ENCODE measurements around the gene USP1. TPM values are rescaled to one million over a fixed set of nuclear protein-coding genes. Genes with fewer than 3 reads are reported as not detected.

Gene USP1, protein sequence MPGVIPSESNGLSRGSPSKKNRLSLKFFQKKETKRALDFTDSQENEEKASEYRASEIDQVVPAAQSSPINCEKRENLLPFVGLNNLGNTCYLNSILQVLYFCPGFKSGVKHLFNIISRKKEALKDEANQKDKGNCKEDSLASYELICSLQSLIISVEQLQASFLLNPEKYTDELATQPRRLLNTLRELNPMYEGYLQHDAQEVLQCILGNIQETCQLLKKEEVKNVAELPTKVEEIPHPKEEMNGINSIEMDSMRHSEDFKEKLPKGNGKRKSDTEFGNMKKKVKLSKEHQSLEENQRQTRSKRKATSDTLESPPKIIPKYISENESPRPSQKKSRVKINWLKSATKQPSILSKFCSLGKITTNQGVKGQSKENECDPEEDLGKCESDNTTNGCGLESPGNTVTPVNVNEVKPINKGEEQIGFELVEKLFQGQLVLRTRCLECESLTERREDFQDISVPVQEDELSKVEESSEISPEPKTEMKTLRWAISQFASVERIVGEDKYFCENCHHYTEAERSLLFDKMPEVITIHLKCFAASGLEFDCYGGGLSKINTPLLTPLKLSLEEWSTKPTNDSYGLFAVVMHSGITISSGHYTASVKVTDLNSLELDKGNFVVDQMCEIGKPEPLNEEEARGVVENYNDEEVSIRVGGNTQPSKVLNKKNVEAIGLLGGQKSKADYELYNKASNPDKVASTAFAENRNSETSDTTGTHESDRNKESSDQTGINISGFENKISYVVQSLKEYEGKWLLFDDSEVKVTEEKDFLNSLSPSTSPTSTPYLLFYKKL
- 12.6 and 16.0 TPM in 2 replicates for total RNA-seq

DNA sequence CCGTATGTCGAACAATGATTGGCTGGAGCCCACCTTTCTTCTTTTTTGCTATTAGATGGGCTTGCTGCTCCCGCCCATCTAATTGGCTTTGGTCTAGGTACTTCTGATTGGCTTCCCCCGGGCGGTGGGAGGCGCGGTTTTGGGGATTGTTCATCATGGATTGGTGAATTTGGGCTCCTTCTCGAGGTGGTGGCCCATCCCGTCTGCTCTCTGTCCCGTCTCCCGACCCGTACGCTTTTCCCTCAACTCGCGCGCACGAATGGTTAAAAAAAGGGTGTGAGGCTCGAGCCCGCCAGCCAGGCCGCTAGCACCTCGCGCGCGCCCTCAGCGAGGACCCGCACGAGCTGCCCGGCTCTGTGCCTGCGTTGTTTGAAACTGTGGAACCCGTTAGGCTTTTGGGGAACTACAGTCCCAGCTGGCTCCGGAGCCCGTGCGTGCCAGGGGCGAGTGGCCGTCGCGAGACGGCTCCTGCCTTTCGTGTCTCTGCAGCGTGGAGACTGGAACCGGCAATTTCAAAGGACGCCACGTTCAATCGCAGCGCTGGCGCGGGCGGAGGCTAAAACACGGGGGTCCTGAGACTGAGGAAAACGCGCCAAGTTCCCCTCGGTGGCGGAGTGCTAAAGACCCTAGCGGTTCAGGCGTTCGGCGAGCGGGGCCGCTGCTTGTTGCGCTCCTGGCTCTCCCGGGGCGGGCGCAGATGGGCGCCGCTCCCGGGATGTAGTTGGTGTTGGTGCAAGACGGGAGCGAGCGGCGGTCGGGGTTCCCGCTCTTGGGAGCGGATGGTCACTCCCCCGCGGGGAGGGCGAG lies at the start of gene USP1:
Gene USP1, plus strand, starts transcription at position 584 of the 807 bp plus-strand sequence. CDS start 2,819 bp downstream, outside the sequence.

Other genes with a start within 250 kb of the USP1 start
- 0.13 TPM in 1 of 2 replicates, not detected in the other for gene L1TD1, start 242.2 kb upstream of the USP1 start, total RNA-seq
- 0.07 and 5.3 TPM in 2 replicates for gene KANK4, start 117.6 kb upstream of the USP1 start, total RNA-seq
- gene ANGPTL3, start 160.5 kb downstream of the USP1 start, total RNA-seq, result not detected in 2 replicates

All from smooth muscle cell of the pulmonary artery (primary cell).